C4-2B (cell line): ENCODE measurements around the gene C19orf73.

Source experiments
- ZFX ChIP-seq: fragments of 450-650 bp; IDR thresholded peaks from 2 replicates; pipeline ENCODE4 v1.6.1; 2017
- TF ChIP-seq, protein P1 (sequence below): fragments of 450-650 bp; conservative IDR thresholded peaks from 2 replicates; pipeline ENCODE4 v1.5.1; 2017; ENCODE audit warnings: mild to moderate bottlenecking

DNA sequence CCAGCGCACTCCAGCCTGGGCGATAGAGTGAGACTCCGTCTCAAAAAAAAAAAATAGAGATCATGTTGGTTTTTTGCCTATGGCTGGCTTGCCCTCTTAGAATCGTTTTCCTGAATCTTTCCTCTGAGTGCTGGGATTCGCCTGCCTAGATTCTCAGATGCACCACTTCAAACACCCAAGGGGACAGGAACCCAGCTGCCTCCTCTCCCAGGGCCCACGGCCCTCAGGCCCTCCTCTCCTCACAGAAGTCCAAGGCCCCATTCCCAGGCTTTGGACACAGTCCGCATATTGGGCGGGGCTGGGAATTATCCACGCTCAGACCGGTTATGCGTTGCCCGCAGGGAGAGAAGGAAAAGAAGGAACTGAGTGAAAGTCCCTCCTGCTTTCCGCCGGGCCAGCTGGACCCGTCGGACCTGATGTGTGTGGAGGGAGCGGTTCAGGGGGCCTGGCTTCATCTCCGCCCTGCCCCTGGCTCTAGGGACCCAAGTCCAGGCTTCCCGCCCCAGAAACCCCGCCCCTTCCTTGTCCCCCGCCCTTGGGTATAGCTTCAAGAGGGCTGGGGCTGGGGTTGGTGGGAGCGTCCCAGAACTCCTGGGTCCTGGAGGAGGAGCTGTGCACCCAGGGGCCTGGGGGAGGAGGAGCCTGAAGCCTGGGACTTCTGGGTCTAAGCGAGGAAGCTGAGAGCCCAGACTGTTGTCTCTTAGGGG, 6.2 kb upstream of the C19orf73 start:
- TF ChIP-seq, protein P1, sequence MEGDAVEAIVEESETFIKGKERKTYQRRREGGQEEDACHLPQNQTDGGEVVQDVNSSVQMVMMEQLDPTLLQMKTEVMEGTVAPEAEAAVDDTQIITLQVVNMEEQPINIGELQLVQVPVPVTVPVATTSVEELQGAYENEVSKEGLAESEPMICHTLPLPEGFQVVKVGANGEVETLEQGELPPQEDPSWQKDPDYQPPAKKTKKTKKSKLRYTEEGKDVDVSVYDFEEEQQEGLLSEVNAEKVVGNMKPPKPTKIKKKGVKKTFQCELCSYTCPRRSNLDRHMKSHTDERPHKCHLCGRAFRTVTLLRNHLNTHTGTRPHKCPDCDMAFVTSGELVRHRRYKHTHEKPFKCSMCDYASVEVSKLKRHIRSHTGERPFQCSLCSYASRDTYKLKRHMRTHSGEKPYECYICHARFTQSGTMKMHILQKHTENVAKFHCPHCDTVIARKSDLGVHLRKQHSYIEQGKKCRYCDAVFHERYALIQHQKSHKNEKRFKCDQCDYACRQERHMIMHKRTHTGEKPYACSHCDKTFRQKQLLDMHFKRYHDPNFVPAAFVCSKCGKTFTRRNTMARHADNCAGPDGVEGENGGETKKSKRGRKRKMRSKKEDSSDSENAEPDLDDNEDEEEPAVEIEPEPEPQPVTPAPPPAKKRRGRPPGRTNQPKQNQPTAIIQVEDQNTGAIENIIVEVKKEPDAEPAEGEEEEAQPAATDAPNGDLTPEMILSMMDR = no peak
- TF ChIP-seq ZFX = no peak
